Measurements from ENCODE around the gene INTS11. TPM values are rescaled to one million over a fixed set of nuclear protein-coding genes. Genes with fewer than 3 reads are reported as not detected.

INTS11 gene
- total and polyA plus RNA-seq, 9 of the 15 experiments (the other 6 are each of a cell fraction or from before 2014, with no cell fraction given): 3.6 to 183 (median 110) TPM

DNA sequence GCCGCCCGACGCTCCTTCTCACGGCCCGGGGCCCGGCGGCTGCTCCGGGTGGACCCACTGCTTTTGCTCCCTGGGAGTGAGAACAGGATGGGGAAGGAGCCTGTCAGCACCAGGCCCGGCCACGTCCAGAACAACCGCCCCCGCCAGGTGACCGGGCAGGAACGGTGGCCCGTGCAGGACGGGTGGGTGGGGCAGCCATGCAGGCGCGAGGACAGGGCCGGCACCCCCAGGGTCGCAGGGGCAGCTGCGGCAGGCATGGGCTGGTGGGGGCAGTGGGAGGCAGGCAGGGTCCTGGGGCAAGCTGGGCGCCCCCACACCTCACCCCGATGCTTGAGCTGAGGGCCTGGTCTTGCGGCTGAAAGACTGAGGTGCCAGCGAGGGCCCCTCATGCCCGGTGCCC is 12.0 kb upstream of the INTS11 start:
- H4K20me1 ChIP-seq (replicated peaks; ENCODE audit: control insufficient read depth, insufficient read depth, low read length): peaks cover 26% of the 10 kb centered on the region; the same call in 1 of the 2 replicates
- FAIRE-seq (no peak), ATAC-seq (no peak), DNase-seq (ENCODE audit: extremely low read depth in 1 of 4, low spot score in 3 of 4) (no peak)
- H3K9me1 ChIP-seq (ENCODE audit: control insufficient read depth, insufficient read depth, low read length): peaks cover 7% of the 10 kb centered on the region
- no peak overlapping the region for H3K27ac ChIP-seq (ENCODE audit: extremely low read depth, low read depth, low read length)
- H3K79me2 ChIP-seq (ENCODE audit: control insufficient read depth, insufficient read depth, low read length): peaks cover 2% of the 10 kb centered on the region; the same call in 1 of the 3 replicates
- no peaks in the 10 kb centered on the region for H3K27me3 ChIP-seq (ENCODE audit: control insufficient read depth in 2 of 2, insufficient read depth in 2 of 2, low read length in 2 of 2)
- intact Hi-C loops (cut with micrococcal nuclease): no loop called here
- no peak overlapping the region for H3K4me2 ChIP-seq (ENCODE audit: insufficient read depth, low read length)
- ChIA-PET CTCF (ENCODE audit: low intra/inter-chr PET ratio) (no interaction called here), POLR2A (interaction anchor here (0.6 to 2.1 kb wide), 5 partner anchors 8 to 89 kb away, joined by 3 to 7 read pairs (median 4); no protein-coding TSS in a partner anchor)
- no peak overlapping the region for H3K9ac ChIP-seq (ENCODE audit: insufficient read depth in 1 of 2, low read depth in 2 of 2, low read length in 2 of 2)
- no peak overlapping the region for H2AFZ ChIP-seq (ENCODE audit: low read depth, low read length)
- H3K4me3 ChIP-seq: no peak overlapping the region
- WGBS (ENCODE audit: insufficient coverage, low coverage, missing lambda C conversion rate): 93% methylated on average over 23 of the region's 26 CpGs
- peaks cover 0 to 85% of the 10 kb centered on the region in 2 experiments; a peak in 2 of 5 replicates for H3K4me1 ChIP-seq (replicated peaks in 1 of 2; ENCODE audit: control insufficient read depth in 2 of 2, insufficient read depth in 2 of 2, low read length in 2 of 2)
- in situ Hi-C loops (cut with MboI): no loop called here
- no peak for TF ChIP-seq MTA2 (IDR thresholded peaks at IDR 0.05; ENCODE audit: low read depth)
- TF ChIP-seq, protein P1, sequence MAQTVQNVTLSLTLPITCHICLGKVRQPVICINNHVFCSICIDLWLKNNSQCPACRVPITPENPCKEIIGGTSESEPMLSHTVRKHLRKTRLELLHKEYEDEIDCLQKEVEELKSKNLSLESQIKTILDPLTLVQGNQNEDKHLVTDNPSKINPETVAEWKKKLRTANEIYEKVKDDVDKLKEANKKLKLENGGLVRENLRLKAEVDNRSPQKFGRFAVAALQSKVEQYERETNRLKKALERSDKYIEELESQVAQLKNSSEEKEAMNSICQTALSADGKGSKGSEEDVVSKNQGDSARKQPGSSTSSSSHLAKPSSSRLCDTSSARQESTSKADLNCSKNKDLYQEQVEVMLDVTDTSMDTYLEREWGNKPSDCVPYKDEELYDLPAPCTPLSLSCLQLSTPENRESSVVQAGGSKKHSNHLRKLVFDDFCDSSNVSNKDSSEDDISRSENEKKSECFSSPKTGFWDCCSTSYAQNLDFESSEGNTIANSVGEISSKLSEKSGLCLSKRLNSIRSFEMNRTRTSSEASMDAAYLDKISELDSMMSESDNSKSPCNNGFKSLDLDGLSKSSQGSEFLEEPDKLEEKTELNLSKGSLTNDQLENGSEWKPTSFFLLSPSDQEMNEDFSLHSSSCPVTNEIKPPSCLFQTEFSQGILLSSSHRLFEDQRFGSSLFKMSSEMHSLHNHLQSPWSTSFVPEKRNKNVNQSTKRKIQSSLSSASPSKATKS (CRISPR knock-in tag; IDR thresholded peaks at IDR 0.05): no peak
- TF ChIP-seq POLR2G (IDR thresholded peaks at IDR 0.05; ENCODE audit: low read depth, low read length): peak; percentile 53; the same call in 1 of the 2 replicates
- TF ChIP-seq RBFOX2 (IDR thresholded peaks at IDR 0.05; ENCODE audit: low read depth, low read length): peak; percentile 12; the same call in 1 of the 2 replicates
- TF ChIP-seq ILF3 (IDR thresholded peaks at IDR 0.05; ENCODE audit: borderline replicate concordance): no peak
- H3K9me3 ChIP-seq (replicated peaks; ENCODE audit: control insufficient read depth, insufficient read depth, low read depth, low read length): peaks cover 2% of the 10 kb centered on the region; the same call in 1 of the 2 replicates
- peaks cover 69% of the 10 kb centered on the region; the same call in 2 of the 3 replicates for H3K36me3 ChIP-seq (ENCODE audit: control insufficient read depth, insufficient read depth, low read length)
- no TSS peak for BruUV-seq (replicated peaks)

Measured in K562 (cell line).